GM21526 (cell line): Measurements from ENCODE around the gene SPPL2B.

Experiments used
- ATAC-seq: cut with Tn5 transposase; IDR thresholded peaks from one replicate; pipeline ENCODE4 v1.9.1; 2021; ENCODE audit warnings: moderate library complexity; ENCODE audit not compliant: unreplicated experiment, low FRiP score

Gene SPPL2B

DNA sequence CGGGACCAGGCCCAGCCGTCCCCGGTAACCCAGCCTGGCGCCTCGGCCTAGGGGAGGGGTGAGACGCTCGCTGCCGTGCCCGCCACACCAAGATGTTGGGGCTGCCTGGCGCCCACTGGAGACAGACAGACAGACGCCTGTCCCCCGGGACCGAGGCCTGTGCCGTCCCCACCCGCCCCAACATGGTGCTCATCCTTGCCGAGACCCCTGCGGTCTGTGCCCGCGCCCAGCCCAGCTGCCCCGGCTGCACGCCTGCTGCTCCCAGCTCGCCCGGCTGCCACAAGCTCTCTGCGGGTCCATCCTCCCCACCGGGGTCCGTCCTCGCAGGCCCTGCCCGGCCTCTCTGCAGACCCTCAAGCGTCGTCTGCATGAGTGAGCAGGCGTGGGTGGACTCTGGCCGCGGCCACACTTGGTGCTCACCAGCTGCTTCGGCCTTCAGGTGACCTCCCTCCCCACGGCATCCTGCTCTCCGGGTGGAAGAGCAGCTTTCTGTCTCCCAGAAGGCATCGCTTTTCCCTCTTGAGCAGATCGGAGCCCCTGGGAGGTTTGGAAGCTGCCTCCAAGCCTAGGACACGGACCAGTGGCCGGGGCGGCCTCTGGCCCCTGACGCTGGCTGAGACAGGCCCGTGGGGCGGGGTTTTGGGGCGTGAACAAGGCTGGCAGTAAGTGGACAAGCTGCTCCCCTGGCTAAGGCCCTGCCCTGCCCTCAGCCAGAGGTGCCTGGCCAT is 24.8 kb downstream of the SPPL2B start:
- ATAC-seq = no peak

DNA sequence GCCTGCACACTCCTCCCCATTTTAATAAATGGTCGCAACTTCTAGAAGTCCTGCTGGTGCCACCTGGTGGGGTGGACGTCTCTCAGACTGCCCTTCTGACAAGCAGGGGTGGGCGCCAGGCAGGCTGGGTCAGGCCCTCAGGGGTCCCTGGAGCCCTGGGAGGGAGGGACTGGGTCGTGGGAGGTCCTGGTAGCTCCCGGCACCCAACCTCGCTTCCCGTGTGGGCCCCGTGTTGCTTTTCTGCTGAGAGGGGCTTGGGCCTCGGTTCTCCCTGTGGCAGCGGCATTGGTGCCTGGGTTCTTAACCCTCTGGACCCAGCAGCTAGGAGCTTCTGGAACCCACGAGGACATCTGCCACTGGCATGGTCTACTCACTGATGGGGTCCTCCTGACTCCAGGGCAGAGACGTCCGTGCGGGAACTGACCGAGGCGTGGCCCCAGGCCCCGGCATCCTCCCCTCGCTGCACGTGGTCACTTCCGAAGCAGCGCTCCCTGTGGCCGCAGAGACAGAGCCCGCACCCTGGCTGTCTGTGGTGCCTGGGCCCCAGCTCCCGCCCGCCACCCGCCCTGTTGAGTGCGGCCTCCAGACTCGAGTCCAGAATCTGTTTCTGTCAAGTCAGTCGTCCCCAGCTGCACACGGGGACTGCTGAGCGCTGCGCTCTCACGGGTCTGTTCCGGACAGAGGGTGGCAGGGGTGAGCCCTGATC is 25.6 kb downstream of the SPPL2B start:
- ATAC-seq = no peak

DNA sequence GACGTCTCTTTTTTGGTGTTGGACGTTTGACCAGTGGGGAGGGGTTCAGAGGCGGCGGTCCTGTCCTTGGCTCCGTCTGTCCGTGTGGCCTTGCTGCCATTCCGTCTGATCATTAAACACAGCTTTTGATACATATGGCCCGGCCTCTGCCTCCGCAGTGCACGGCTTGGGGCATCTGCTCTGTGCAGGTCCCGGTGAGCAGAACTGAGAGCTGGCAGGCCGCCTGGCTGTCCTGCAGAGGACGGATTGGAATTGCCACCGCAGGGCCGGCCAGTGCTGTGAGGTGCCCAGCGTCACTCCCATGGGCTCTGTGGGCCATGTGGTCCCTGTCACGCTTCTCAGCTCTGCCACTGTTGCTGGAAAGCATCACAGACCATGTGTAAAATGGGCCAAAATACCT is 26.2 kb downstream of the SPPL2B start:
- ATAC-seq = no peak

DNA sequence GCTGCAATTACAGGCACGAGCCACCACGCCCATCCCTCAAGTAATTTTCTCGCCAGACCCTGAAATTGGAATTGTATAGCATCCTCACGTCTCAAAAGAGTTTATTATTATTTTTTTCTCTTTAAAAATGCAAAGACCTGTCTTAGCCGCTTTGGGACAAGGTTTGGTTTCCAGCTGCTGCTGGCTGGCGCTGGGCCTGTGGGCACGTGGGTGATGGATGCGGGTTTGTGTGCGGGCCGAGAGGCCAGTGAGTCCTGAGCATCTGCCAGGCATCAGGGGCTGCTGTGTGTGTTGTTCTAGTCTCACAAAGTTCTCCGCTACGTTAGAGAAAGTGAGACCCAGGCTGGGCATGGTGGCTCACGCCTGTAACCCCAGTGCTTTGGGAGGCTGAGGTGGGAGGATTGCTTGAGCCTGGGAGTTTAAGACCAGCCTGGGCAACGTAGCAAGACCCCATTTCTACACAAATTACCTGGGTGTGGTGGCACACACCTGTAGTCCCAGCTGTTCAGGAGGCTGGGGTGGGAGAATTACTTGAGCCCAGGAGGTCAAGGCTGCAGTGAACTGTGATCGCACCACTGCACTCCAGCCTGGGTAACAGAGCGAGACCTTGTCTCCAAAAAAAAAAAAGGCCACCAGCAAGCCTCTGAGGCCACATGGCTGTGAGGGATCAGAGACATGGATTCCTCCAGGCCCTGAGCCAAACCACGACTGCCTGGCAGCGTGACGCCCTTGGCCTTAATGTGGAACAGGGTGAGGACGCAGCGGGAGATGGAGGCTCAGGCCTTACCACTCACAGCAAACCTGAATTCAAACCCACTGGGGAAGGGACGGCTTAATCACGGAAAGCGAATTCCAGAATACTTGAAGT is 26.9 kb downstream of the SPPL2B start:
- ATAC-seq = no peak

DNA sequence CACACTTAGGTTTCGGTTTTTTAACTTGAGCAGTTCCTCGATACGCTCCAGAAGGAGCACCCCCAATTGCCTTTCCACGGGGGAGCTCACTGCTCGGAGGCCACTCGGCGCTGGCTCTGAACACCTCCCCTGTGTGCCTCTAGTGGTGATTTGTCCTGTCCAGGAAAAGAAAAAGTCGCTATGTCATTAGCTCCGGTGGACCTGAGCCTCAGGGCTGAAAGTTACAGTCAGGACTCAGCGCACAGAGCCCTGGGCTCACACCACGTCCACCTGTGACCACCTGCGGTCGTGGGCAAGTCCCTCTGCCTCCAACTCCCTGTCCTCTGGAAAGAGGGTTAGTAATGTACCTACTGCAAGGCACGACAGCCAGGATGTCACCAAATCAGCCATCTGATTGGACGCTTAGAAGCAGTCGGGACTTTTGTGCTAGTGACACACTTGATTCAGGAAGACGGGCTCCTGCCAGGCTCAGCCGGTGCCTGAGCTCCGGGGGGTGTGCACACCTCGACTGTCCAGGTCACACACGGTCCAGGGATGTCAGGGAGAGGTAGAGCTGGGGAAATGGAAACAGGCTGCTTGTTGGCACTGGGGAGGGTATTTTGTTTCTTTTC is 27.7 kb downstream of the SPPL2B start:
- ATAC-seq = no peak

DNA sequence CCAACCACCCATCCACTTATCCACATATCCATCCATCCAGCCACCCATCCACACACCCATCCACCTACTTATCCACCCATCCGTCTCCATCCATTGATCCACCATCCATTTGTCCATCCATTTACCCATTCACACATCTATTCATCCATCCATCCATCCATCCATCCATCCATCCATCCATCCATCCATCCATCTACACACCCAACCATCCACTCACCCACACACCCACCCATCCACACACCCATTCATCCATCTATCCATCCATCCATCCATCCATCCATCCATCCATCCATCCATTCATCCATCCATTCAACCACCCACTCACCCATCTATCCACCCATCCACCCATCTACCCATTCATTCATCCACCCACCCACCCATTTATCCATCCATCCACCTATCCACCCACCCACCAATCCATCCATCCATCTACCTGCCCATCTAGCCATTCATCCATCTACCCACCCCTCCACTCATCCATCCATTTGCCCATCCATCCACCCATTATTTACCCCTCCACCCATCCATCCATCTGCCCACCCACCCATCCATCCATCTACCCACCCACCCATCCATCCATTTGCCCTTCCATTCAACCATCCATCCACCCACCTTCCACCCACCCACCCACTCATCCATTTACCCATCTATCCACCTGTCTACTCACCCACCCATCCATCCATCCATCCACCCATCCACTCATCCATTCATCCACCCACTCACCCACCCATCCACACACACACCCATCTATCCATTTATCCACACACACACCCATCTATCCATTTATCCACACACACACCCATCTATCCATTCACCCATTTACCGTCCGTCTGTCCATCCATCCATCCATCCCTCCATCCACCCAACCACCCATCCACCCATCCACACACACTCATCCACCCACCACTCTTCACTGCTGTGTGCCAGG is 29.1 kb downstream of the SPPL2B start:
- no peak for ATAC-seq

DNA sequence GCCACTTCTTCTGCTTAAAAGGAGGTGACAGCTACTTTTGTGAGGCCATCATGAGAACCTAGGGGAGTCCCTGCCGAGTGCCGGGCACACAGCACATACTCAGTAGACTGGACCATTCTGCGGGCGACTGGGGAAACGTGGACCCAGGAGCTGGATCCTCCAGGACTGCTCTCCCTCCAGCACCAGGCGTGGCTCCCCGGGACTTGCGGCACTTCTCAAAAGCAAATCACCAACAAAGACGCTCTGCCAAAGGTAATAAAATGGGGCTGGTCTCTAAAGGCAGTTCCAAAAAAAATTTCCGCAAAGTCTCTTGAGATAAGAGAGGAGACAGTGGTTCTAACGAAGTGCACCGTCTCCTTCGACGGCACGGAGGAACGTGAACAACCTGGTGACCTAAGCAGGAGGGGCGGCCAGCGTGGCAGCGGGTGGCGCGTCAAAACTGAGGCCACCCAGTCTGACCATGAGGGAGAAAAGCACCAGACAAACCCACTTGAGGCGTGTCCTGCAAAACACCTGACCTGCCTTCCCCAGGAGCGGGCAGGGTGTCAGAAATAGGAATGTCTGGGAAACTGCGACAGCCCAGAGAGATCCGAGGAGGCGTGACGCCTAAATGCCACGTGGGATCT is 30.2 kb downstream of the SPPL2B start:
- no peak for ATAC-seq

DNA sequence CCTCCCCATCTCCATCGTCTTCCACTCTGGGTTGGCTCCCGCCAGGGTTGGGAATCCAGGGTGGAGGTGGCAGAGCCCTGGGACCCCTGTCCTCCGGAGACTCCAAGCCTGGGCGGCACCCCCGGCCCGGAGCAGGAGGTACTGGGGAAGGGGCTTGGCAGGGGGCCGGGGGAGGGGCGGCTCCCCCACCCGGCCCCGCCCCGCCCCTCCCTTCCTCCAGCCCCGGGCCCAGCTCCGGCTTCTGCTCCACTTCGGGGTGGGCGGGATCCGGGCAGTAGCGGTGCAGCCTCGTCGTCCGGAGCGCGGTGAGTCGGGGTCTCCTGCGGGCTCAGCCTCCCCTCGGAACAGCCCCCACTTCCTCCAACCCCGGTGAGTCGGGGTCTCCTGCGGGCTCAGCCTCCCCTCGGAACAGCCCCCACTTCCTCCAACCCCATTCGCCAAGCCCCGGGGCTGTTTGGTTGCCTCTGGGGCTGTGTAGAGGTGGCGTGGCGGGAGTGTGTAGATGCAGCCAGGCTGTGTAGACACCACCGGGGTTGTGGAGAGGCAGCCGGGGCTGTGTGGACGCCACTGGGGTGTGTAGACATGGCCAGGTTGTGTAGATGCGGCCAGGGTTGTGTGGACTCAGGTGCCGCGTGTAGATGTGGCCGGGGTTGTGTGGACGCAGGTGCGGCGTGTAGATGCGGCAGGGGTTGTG is 31.7 kb downstream of the SPPL2B start, which contains the start of gene TMPRSS9:
TMPRSS9 (plus strand) TSS at position 274 of the 694 bp plus-strand sequence. CDS start 29,521 bp downstream, outside the sequence.
- ATAC-seq = no peak

DNA sequence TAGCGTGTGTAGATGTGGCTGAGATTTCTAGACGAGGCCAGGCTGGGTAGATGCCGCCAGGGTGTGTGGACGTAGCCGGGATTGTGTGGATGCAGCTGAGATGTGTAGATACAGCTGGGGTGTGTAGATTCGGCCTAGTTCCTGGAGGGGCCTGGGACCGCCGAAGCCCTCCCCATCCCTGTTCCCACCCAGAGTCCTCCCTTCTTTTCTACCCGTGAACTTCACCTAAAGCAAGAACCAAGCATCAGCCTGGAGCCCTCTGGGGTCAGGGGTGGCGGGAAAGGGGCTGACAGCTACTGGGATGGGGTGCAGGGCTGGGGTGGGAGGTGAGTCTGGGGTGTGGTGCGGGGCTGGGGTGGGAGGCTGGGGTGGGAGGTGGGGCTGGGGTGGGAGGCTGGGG is 32.3 kb downstream of the SPPL2B start:
- ATAC-seq = no peak

DNA sequence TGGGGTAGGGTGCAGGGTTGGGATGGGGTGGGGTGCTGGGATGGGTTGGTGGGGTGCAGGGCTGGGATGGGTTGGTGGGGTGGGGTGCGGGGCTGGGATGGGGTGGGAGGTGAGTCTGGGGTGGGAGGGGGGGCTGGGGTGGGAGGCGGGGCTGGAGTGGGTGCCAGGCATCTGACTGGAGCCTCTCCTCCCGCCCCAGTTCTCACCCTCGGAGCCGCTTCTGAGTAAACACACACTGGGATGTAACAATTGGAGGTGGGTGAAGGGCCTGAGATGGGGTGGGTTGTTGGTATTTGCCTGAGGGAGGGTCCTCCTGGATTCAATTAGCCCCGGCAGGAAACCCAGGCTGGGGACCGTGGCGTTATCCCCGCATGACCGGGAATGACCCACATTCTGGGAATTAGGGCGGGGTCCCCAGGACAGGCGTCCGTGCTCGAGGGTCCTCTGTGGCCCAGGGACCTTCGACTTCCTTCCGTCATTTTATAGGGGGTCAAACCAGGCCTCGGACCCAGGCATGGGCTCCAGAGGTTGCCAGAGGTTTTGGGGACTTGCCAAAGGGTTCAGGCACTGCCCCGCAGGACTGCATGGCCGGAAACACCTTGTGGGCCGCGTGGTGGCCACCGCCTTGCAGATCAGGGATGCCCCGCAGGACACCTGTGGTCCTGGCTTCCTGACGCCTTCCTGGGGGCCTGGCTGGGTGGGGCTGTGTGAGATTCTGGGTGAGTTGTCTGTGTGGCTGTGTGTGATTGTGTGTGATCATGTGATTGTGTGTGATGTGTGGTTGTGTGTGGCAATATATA is 33.0 kb downstream of the SPPL2B start:
- no peak for ATAC-seq

DNA sequence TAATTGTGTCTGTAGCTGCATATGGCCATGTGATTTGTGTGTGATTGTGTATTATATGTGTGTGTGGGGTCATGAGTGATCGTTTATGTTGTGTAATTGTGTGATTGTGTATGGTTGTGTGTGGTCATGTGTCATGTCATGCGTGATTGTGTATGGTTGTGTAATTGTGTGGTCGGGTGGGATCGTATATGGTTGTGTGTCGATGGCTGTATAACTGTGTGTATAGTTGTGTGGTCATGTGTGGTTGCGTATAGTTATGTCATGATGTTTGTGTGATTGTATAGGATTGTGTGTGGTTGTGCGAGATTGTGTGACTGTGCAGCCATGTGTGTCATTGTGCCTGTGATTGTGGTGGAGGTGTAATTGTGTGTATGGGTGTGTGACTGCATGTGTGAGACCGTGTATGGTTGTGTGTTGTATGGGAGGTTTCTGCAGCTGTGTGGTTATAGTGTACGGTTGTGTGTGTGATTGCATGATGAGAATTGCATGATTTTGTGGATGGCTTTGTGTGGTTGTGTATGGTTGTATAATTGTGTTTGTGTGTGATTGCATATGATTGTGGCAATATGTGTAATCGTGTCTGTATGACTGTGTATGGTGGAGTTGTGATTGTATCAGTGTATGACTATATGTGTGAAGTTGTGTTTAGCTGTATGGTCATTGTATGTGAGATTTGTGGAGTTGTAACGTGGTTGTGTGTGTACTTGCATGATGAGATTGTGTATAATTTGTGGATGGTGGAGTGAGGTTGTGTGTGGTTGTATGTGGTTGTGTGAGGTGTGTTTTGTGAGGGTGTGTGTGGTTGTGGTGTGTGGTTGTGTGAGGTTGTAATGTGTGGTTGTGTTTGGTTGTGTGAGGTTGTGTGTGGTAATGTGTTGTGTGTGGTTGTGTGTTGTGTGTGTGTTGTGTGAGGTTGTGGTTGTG is 33.8 kb downstream of the SPPL2B start:
- no peak for ATAC-seq

DNA sequence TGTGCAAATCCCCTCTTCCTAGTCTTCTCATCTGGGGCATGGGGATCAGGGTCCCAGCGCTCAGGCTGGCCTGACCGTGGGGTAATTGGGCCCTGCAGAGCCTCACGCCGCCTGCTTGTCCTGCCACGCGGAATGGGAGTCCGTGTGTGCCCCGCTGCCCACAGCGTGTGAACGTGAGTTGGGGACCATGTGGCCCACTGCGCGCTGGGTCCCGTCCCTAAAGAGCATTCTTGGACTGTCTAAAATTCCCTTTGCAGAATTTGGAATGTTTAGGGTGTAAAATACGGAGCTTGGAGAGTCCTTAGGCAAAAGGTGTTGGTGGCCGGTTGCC is 34.5 kb downstream of the SPPL2B start:
- ATAC-seq = no peak

DNA sequence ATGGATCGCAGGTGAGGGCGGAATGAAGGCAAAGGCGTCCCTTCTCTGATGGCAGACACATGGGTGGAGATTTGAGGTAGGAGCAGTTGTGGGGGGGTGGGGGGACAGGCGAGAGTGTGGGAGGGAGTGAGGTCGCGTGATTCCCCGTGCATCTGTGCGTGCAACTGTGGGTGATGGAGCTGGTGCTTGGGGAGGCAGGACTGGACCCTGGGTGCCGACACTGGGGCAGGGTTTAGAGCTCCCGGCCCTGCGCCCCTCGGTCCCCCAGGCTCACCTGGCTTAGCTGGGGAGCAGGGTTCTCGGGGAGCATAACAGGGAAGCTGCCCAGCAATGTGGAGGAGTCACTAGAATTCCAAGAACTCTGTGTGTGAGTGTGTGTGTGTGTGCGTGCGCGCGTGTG is 34.9 kb downstream of the SPPL2B start:
- ATAC-seq = no peak

DNA sequence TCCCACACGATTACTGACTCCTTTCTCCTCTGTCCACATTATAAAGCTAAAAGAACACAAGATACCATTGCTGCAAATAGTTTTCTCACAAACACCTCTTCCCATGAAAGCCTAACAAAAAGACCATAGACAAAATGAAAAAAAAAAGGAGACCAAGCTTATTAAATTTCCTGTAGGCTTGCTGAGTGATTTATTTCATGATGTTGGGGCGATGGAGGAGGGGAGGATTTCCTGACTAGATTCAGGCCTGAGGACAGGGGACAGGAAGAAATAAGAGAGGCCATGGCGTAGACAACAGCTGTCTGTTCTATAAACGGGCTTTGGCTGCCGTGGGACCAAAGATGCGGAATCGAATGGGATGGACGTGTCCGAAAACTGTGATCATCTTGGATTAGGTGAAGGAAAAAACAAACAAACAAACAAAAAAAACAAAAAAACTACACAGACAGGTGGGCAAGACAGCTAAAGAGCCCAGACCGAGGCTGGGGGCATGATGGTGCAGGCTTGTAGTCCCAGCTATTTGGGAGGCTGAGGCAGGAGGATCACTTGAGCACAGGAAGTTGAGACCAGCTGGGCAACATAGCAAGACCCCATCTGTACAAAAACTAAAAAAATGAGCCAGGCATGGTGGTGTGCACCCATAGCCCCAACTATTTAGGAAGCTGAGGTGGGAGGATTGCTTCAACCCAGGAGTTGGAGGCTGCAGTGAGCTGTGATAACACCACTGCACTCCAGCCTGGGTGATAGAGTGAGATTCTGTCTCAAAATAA is 36.9 kb downstream of the SPPL2B start:
- no peak for ATAC-seq

DNA sequence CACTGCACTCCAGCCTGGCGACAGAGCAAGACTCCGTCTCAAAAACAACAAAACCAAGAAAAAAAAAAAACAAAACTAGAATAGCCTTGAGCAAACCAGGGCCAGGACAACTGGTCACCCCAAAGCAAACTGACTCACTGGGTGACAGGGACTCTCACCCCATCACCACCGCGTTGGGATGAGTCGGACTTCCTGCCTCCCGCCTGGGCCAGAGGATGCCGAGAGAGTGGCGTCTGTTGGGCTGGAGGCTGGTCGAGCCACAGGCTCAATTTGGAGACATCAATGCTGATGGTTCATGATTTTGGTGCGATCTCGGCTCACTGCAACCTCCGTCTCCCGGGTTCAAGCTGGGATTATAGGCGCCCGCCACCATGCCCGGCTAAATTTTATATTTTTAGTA is 43.2 kb downstream of the SPPL2B start:
- no peak for ATAC-seq

DNA sequence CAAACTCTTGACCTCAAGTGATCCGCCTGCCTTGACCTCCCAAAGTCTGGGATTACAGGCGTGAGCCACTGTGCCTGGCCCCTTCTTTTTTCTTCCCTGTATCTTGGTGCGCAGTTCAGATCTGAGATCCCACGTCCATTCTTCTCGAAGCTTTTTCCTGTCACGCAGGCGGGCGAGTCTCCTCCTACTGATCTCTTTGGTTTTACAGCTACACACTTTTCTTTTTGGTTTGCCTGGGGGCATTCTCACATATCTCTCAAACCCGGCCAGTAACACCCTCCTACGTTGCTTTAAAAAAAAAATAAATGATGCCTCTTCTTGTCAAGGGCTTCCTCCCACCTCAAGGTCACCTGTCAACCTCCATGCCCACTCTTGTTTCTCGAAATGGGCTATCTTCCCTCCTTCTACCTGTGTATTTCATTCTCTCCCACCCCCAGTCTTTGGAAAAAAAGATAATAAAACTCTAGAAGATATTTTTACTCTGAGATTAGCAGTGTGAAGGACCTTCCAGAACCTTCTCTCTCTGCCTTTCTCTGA is 43.7 kb downstream of the SPPL2B start:
- ATAC-seq = no peak
